HG02588 (cell line): ENCODE data around the gene RXRA.

ENCODE experiments used
- ATAC-seq: cut with Tn5 transposase; IDR thresholded peaks from one replicate; pipeline ENCODE4 v1.9.1; 2021; ENCODE audit warnings: mild to moderate bottlenecking, moderate library complexity; ENCODE audit not compliant: unreplicated experiment

RXRA gene

GRCh38 chr9:134459573-134459972 lies 133.3 kb downstream of the RXRA start:
- ATAC-seq = no peak

- no peak for ATAC-seq
These were observed 134.0 kb downstream of the RXRA start for GRCh38 chr9:134460206-134460605.

DNA sequence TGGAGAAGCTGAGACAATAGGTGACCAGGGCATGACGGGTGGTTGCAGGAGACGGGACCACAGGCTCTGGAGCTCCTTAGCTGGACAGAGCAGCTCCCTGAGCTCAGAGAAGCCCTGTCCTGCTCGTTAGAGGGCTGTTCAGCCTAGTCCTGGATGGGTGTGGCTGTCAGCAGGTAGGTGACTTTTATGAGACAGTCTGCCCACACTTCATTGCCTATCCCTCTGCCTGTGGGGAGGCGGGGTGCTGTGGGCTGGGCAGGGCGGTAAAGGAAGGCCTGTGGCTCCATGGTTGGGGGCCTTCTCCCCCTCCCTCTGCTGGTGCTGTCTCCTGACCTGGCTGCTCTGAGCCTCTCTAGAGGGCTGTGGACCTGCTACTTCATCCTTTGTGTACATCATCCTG lies 134.6 kb downstream of the RXRA start:
- no peak for ATAC-seq

DNA sequence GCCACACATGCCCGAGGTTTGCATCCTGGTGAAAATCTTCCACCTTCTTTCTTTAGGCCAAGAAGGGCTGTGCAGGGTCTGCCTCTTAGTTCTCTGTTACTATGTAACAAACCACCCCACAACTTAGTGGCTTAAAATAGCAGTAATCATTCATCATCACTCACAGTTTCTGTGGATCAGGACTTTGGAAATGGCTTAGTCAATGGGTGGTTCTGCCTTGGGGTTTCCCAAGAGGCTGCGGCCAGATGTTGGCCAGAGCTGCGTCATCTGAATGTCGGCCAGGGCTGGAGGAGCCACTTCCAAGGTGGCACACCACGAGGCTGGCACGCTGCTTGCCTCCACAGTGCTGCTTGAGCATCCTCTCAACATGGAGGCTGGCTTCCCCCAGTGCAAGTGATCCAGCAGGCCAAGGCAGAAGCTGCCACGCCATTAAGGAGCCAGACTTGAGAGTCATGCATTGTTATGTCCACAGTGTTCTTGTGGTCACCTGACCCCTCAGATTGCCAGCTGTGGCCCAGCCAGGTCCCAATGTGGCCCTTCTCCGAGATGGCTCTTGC lies 135.2 kb downstream of the RXRA start:
- no peak for ATAC-seq

DNA sequence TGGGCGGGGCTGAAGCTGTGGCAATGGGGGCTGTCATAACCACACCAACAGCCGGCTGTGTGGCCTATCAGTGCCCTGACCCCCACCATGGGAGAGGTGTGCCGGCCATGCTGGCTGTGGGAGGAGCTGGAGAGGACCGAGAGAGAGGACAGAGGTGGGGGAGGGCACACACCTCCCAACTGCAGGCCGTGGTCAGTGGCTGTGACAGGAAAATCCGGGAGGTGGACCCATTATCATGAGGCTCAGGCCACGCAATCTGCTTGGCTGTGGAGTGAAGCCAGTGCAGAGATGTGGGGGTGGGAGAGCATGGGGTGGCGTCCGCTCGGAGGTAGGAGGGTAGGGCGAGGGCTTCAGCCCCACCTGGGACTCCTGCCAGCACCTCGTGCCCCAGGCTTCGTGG lies 136.1 kb downstream of the RXRA start:
- no peak for ATAC-seq

- ATAC-seq = no peak
These were observed 137.0 kb downstream of the RXRA start for GRCh38 chr9:134463280-134463679.

DNA sequence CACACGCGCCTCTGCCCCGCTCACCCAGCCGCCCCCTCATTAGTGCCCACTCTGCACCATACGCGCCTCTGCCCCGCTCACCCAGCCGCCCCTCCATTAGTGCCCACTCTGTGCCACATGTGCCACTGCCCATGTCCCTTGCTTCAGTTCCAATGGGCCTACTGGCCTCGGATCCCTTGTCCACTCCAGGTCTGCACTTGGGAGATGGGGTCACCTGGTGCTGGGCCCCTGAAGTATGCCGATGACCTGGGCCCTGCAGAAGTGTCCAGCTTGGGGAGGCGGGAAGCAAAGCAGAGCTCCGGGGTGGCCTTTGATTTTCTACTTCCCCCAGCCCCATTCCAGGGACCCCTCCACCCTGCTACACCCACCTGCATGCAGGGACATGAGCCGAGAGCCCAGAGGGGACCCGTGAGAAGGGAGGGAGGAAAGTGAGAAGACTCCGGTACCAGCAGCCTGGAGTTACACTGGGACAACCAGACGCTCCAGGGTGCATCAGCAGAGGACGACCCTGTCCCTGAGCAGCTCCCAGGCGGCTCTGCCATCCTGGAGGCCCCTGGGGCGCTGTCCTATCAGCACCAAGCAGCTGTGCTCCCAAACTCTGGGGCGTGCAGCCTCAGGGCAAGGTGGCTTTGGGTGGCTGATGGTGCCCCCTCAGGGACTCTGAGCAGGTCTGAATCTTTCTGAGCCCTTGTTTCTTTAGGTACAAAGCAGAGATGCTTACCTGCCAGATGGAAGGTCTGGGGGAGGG lies 140.8 kb downstream of the RXRA start:
- no peak for ATAC-seq

- no peak for ATAC-seq
These were observed 142.1 kb downstream of the RXRA start for GRCh38 chr9:134468358-134468757.

DNA sequence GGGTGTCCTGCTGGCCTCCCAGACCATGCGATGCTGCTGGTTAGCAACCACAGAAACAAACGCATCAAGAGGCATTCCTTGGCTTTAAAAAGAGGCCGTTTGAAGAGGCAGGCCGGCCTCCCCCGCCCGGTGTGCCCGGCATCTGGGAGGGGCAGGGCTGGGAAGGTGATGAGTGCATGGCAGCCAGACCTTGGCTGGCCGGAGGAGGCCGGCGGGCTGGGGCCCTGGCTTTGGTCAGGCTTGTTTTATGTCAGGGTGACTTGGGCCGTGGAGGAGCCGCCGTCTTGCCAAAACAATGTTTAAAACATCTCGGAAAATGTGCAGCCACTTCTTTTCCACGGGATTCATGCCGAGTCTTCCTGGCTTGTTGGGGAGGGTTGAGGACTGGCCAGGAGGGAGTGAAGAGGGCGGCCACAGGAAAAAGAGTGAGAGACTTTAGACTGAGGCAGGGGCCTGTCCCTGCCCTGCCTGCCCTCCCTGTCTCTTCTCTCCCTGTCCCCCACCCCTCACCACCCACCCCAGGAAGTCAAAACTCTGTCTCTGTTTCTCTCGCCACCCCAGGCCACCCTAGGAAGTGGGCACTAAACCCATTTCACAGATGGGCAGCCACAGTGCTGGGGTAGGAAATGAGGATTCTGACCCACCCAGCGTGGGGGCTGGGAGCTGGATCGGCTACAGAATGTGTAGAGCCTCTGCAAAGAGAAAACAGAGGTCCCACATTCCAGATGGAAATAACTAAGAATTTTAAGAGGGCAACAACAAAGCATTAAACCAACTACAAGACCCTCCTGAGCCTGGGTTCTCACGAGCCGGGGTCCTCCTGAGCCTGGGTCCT lies 143.0 kb downstream of the RXRA start:
- no peak for ATAC-seq

DNA sequence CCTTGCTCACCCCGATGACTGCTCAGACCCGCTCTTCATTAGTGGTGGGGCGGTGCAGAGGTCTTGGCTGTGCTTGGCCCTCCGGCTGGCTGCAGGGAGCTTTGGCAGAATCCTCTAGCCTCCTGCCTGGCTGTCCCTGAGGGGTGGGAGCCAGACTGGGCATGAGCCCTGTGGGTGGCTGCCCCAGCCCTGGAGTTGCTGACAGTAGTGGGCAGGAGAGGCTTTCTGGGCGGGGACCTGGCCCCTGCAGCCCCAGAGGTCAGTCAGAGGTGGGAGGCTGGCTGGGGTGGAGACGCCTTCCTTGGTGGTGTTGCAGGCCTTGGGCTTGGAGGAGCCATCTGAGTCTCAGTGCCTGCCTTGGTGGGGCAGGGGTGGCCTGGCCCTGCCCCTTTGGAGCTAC lies 146.0 kb downstream of the RXRA start:
- no peak for ATAC-seq

DNA sequence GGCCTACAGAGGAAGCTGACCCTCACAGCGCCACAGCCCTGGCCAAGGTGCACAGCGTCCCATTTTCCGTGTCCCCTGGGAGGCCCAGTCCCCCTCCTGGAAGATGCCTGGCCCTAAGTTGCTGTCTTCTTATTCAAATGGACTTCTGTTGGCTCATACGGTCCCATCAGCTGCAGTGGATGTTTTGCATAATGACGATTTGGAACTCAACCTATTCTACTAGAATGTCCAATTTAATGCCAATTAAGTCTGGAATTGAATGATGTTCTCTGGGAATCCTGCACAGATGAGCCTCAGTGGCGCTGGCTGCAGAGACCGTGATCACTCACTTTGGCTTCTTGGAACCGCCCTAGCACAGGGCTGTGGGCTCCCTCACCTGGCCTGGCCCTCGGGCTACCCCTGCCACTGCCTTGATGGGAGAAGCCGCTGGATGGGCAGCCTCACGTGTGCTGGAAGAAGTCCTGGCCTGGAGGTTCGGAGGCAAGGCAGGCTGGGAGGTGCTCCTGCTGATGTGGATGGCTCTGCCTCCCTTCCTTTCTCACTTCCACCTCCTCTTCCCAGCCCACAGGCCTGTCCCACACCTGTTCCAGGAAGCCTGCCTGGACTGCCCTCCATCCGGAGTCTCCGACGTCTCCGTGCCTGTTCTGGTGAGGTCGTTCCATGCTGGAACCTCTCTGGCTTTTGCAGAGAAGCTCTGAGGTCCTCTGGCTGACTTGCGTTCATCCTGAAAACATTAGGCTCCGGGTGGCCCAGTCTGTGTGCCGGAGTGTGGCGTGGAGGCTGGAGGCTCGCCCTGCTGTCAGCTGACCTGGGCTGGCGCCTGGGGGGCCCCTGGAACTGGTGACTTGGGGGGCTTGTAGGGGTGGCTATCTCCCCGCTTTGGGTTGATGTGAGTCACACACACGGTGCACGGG lies 147.1 kb downstream of the RXRA start:
- no peak for ATAC-seq

GRCh38 chr9:134474055-134474370 lies 147.8 kb downstream of the RXRA start:
- ATAC-seq = no peak

DNA sequence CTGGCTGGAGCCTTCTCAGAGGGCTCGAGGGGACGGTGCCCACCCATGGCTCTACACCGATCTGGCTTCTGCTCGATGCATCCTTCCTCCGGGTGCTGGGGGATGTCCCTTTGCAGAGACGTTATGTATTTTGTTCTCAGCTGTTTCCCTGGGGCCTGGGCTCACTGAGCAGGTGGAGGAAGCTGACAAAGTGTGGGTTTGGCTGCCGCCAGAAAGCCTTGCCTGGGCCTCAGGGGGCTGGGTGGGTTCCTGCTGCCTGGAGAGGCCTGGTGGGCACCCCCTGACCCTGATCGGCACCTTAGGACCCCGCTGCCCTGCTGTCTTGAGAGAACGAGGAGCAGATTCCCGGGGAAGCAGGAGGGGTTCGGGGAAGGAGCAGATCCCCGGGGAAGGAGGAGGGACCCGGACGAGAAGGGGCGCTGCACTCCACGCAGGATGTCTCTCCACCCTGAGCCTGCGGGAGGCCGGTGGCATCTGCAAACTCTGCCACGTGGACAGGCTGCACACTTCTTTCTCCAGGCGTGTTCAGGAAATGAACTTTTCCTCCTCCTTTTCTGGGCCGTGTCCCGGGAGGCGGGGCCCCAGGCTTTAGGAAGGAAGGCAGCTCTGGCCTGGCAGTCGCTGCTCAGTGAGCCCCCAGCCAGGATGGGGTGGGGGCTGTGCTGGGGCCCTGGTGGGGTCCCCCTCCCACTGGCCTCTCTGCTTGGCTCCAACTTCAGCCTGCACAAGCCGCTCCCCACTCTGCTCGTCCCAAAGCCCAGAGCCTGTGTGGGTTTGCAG lies 148.9 kb downstream of the RXRA start:
- ATAC-seq = no peak

- no peak for ATAC-seq
These were observed 150.2 kb downstream of the RXRA start for GRCh38 chr9:134476272-134476941.

DNA sequence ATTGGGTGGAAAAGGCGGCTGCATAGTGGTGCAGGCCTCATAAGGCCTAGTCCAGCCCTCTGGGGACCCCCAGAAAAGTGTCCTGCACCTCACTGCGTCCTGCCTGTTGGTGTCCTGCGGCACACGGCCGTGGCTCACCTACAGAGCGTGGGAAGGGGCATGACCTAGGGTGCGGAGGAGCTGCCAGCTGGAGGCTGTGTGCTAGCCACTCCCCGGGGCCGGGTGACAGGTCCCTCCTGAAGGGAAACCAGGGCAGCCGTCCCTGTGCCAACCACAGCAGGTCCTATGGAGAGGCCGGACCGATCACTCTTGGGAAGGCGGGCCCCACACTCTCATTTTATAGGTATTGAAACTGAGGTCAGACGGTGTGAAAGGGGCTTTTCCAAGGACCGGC lies 150.7 kb downstream of the RXRA start:
- ATAC-seq = no peak

GRCh38 chr9:134477342-134477925 lies 151.2 kb downstream of the RXRA start:
- ATAC-seq = no peak

DNA sequence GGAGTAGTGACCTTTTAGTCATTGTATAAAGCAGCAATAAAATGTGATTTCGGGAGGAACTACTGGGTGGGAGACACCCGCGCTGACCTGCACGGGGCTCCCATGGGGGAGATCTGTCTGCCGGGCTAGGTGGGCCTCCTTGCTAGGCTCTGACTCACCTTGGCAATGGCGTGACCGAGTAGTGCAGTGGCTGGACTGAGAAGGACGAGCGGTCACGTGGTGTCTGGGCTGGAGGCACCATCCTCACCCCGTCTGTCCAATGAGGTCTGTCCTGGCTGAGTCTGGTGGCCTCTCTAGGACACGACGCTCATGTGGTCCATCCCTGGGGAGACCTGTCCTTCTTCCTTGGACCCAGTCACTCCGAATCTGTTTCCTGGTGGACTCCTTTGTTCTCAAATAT lies 151.7 kb downstream of the RXRA start:
- ATAC-seq = no peak

- no peak for ATAC-seq
These were observed 155.5 kb downstream of the RXRA start for GRCh38 chr9:134481762-134482161.

DNA sequence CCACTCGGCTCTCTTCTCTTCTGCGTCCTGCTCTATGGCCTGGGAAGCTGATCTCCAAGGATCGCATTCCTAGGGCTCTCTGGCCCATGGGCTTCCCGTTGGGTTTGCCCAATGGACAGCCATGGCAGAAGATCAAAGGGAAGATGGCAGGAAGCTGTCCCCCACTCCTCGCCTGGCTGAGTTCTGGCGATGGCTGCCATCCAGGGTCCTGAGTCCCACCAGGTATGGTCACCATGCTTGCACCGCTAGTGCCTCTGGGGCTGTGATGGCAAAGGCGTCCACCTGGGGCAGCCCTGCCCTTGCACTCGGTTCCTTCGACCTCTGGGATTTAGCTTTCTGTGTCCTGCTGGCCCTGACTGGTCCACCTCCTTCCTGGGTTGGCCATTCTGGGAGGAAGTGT lies 156.0 kb downstream of the RXRA start:
- no peak for ATAC-seq
